NCI-H2107 treated with DMSO at 0.1 percent for 48 hours (cell line): ENCODE measurements around the gene ZBTB7A.
"Not testable (repeated sequence)": the region's sequence is repeated elsewhere in the genome, so short reads cannot be mapped to it uniquely, and the experiment has no call there.

Experiments used
- DNase-seq: peaks from one replicate; lab custom pipeline; 2025; ENCODE audit not compliant: unreplicated experiment; lab: John Stamatoyannopoulos, UW

The ZBTB7A gene

GRCh38 chr19:4016903-4017638 lies 49.6 kb downstream of the ZBTB7A start:
- no peak for DNase-seq

DNA sequence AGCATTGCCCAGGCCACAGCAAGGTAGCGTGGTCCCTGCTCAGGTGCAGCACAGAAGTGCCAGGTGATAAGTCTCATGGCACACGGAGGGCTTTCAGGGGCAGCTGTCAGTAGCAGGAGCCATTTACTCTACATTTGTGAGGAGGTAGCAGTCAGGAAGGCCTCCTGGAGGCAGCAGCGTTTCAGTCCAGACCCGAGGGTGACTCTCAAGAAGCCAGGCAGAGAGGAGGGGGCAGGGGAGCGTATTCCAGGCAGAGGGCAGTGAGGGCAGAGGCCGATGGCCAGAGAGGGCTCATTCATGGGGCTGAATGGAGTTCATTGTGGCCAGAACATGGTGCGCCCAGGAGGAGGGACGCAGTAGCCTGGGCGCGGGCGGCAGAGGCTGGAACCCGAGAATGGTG lies 50.2 kb downstream of the ZBTB7A start:
- no peak for DNase-seq

DNA sequence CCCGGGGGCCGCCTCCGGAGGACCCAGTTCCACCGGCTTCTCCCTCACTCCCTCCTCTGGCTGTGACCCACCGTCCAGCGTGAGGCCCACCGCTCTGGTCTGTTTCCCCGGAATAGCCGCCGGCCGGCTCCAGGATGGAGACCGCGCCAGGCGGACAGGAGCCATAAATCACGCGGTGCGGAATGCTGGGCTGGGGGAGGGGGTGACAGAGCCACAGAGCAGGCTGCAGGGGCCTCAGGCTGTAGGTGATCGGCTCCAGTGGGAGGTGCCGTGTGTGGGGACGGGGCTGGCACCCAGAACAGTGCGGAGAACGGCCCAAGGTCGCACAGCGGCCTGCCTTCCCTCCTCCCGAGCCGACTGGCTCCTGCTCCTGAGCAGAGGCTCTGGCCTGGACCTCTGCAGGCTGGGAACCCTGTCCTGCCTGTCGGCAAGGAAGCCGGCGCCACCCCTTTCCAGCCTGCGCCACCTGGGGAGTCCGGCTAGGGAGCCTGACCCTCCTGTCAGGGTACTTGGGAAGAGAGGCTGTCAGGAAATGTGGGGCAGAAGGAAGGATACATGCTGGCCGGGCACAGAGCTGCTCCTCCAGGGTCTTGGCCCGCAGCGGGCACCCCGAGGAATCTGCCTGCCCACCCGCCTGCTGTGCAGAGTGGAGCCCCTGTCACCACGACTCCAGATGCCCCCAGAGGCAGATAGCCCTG lies 50.8 kb downstream of the ZBTB7A start:
- no peak for DNase-seq

GRCh38 chr19:4014541-4015491 lies 51.9 kb downstream of the ZBTB7A start:
- DNase-seq: peak; percentile 12

DNA sequence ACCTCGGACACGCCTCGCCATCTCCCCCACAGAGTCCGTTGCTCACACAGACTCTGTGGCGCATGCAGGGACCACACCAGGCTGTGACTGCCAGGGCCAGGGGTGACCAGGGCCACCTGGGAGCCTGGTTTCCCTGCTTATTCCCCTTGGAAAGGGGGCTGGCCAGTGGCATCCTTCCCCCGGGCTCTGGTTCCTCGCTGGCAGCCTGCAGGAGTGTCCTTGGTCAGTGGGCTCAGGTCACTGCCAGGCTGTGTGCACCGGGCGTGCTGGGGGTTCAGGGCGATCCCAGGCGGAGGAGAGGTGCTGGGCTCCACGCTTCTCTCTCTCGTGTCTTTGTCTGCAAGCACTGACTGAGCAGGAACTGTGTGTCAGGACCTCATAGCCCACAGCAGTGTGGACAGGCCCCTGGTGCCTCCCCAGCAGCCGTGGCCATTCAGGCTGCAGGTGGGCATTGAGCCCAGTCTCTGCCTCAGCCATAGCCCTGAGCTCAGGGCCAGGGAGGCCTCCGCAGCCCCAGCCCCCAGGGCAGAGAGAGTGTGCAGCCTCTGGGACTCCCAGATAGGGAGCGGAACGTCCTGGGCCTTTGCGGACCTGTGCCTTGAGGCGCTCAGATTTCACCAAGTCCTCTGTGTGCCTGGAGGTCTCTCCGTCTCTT lies 52.7 kb downstream of the ZBTB7A start:
- no peak for DNase-seq

DNA sequence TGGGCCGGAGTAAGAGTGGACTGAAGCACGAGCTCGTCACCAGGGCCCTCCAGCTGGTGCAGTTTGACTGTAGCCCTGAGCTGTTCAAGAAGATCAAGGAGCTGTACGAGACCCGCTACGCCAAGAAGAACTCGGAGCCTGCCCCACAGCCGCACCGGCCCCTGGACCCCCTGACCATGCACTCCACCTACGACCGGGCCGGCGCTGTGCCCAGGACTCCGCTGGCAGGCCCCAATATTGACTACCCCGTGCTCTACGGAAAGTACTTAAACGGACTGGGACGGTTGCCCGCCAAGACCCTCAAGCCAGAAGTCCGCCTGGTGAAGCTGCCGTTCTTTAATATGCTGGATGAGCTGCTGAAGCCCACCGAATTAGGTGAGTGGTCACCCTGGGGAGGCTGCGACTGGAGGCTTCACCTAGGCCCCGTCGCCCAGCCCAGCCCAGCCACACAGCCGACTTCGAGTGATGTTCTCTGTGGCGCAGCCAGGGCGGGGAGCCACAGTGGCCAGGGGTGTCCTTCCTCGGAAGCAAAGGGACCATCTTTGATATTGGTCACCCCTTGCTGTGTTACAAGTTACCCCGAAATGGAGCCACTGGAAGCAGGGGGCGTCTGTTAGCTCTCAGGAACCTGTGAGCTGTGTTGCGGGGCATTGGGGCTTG lies 53.6 kb downstream of the ZBTB7A start:
- DNase-seq: no peak

GRCh38 chr19:4012092-4012974 lies 54.4 kb downstream of the ZBTB7A start:
- DNase-seq: peak; percentile 71

DNA sequence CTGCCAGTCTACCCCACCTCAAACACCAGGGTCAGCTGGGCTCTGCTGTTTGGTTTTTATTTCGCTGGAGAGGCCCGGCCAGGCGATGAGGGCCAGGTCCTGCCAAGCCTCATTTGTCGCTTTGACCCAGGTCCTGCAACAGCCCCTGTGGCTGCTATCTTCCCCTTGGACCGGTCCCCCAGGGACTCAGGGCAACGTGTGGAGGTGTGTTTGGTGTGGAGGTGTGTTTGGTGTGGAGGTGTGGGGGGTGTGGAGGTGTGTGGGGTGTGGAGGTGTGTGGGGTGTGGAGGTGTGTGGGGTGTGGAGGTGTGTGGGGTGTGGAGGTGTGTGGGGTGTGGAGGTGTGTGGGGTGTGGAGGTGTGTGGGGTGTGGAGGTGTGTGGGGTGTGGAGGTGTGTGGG lies 55.3 kb downstream of the ZBTB7A start:
- DNase-seq: not testable (repeated sequence)

GRCh38 chr19:4010808-4011110 lies 55.9 kb downstream of the ZBTB7A start:
- no peak for DNase-seq

- DNase-seq: no peak
These were observed 56.5 kb downstream of the ZBTB7A start for GRCh38 chr19:4009990-4010807.

- DNase-seq: no peak
These were observed 58.7 kb downstream of the ZBTB7A start for GRCh38 chr19:4007836-4008539.

DNA sequence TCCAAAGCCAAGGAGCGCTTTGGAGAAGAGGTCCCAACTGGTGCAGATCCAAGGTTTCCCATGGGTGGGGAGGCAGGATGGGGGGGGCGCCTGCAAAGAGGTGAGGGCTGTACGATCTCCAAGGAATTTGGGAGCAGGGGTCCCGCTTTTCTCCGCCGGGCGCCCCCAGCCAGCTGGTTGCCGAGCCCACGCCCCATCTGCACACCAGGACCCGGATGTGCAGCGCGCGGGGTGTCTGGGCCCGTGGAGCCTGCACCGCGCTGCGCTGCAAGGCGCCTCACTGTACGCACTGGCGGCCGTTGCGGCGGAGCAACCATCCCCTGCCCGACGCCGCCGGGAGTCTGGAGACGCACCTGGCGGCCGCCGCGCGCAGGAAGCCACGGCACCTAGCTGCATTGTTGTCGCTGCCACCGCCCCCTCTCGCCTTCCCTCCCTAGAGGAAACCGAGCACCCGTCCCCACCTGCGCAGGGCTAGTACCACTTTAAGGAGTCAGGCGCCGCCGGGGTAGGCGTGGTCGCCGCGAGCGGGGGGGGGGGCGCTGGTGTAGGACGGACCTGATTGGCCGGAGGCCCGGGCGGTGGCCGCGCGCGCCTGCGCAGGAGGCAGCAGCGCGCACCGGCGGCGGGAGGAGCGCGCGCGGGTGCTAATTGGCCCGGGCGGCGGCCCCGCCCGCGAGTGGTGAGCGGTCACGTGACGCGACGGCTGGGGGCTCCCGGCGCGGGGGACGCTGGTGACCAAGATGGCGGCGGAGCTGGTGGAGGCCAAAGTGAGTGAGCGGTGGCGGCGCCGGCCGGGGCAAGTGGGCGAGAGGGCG lies 59.5 kb downstream of the ZBTB7A start, which contains the start of gene PIAS4:
Gene PIAS4 (plus strand): TSS at position 716 of the 815 bp plus-strand sequence. CDS start 25 bp downstream, at position 741.
- peak; percentile 88 for DNase-seq

GRCh38 chr19:4005436-4005835 lies 61.3 kb downstream of the ZBTB7A start:
- DNase-seq: not testable (repeated sequence)

DNA sequence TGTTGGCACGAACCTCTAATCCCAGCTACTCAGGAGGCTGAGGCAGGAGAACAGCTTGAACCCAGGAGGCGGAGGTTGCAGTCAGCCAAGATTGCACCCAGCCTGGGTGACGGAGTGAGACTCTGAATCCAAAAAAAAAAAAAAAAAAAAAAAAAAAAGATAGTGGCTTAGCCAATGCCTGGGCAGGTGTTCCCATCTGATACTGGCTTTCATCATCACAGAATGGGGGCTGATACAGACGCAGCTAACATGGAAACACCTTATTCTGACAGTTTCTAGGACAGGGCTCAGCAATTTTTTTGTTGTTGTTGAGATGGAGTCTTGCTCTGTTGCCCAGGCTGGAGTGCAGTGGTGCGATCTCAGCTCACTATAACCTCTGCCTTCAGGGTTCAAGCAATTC lies 65.9 kb downstream of the ZBTB7A start:
- DNase-seq: not testable (repeated sequence)

DNA sequence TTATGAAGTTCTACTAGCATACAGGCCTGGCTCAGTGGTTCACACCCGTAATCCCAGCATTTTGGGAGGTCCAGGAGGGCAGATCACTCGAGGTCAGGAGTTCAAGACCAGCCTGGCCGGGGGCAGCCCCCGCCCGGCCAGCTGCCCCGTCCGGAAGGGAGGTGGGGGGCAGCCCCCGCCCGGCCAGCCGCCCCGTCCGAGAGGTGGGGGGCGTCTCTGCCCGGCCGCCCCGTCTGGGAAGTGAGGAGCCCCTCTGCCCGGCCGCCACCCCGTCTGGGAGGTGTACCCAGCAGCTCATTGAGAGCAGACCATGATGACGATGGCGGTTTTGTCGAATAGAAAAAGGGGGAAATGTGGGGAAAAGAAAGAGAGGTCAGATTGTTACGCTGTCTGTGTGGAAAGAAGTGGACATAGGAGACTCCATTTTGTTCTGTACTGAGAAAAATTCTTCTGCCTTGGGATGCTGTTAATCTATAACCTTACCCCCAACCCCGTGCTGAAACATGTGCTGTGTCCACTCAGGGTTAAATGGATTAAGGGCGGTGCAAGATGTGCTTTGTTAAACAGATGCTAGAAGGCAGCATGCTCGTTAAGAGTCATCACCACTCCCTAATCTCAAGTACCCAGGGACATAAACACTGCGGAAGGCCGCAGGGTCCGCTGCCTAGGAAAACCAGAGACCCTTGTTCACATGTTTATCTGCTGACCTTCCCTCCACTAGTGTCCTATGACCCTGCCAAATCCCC lies 67.9 kb downstream of the ZBTB7A start:
- not testable (repeated sequence) for DNase-seq

DNA sequence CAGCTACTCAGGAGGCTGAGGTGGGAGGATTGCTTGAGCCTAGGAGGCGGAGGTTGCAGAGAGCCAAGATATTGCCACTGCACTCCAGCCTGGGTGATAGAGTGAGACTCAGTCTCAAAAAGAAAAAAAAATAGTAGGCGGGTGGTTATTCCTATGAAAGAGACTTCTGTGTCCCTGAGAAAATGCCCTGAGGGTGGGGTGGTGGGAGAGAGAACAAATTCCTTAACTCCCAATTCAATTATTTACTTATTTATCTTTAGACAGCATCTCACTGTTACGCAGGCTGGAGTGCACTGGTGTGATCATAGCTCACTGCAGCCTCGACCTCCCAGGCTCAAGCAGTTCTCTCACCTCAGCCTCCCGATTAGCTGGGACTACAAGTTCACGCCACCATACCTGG lies 71.1 kb downstream of the ZBTB7A start:
- DNase-seq: no peak
